Liver (tissue), 3 donors: ENCODE measurements around the gene NUP214.

Experiments used
- RAD21 ChIP-seq, 2 donors: IDR thresholded peaks; 2 replicates each; pipeline ENCODE4 v1.6.1; 2016; ENCODE audit warnings: antibody characterized with exemption in 2 of 2, mild to moderate bottlenecking in 2 of 2
- YY1 ChIP-seq: IDR thresholded peaks from 2 replicates; pipeline ENCODE4 v1.6.1; 2016; ENCODE audit warnings: antibody characterized with exemption, mild to moderate bottlenecking
- TF ChIP-seq, protein P1 (sequence below): fragments of 150-350 bp; IDR thresholded peaks from 2 replicates; pipeline ENCODE4 v1.5.1; 2017; ENCODE audit warnings: improper control_type of control experiment, low read depth, low read length; ENCODE audit not compliant: missing input control
- donor health status: healthy.
- donor health status: healthy.

- TF ChIP-seq, protein P1, sequence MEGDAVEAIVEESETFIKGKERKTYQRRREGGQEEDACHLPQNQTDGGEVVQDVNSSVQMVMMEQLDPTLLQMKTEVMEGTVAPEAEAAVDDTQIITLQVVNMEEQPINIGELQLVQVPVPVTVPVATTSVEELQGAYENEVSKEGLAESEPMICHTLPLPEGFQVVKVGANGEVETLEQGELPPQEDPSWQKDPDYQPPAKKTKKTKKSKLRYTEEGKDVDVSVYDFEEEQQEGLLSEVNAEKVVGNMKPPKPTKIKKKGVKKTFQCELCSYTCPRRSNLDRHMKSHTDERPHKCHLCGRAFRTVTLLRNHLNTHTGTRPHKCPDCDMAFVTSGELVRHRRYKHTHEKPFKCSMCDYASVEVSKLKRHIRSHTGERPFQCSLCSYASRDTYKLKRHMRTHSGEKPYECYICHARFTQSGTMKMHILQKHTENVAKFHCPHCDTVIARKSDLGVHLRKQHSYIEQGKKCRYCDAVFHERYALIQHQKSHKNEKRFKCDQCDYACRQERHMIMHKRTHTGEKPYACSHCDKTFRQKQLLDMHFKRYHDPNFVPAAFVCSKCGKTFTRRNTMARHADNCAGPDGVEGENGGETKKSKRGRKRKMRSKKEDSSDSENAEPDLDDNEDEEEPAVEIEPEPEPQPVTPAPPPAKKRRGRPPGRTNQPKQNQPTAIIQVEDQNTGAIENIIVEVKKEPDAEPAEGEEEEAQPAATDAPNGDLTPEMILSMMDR, result no peak
- TF ChIP-seq RAD21 (IDR thresholded peaks at IDR 0.05), result no peak
- no peak for TF ChIP-seq YY1
These were observed 76.5 kb downstream of the NUP214 start for GRCh38 chr9:131201856-131202255.
